Activated CD4-positive, CD25-positive, alpha-beta regulatory T cell treated with anti-CD3 and anti-CD28 coated beads, Interleukin-2, amount 50 U/mL, for 16 hours (primary cell): ENCODE measurements around the gene UBE2I.

Experiments
- DNase-seq: peaks from one replicate; pipeline ENCODE4 v3.0.0-alpha.2; 2020; ENCODE audit warnings: low read depth, low spot score

UBE2I gene

GRCh38 chr16:1357906-1358566, 48.6 kb downstream of the UBE2I start:
- DNase-seq, result no peak

- no peak for DNase-seq
Measured at GRCh38 chr16:1361685-1362360, 52.4 kb downstream of the UBE2I start.

GRCh38 chr16:1362807-1363206, 53.4 kb downstream of the UBE2I start:
- no peak for DNase-seq

GRCh38 chr16:1363501-1364041, 54.1 kb downstream of the UBE2I start:
- DNase-seq, result no peak

- DNase-seq, result no peak
Measured at GRCh38 chr16:1364510-1364909, 55.1 kb downstream of the UBE2I start.

GRCh38 chr16:1366060-1366711, 56.8 kb downstream of the UBE2I start:
- no peak for DNase-seq

- no peak for DNase-seq
Measured at GRCh38 chr16:1366712-1367299, 57.4 kb downstream of the UBE2I start.

GRCh38 chr16:1367486-1368174, 58.2 kb downstream of the UBE2I start:
- no peak for DNase-seq

- DNase-seq, result no peak
Measured at GRCh38 chr16:1371054-1371978, 61.9 kb downstream of the UBE2I start.

DNA sequence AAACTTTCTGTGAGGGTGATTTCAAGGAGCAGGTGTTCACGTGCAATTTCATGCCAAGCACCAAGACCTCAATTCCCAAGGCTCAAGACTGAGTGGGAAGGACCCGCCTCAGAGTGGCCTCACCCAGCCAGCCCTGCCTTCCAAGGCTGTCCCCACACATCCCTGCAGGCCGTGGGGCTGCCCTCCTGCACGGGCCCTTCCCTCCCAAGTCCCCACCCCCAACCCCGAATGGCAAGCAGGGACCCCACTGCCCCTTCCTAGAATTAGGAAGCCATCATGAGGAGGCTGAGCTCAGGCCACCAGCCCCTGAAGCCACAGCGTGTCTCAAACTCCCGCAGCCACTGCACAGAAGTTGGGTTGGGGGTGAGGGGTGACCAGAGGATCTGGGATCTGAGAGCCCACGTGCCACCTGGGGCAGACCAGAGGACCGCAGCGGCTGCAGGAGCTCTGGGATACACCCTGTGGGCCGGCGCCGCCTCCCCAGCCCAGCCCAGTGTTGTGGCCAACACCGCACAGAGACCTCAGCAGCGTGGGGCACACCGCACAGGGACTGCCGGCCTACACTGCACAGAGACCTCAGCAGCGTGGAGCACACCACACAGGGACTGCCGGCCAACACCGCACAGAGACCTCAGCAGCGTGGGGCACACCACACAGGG, 63.0 kb downstream of the UBE2I start:
- DNase-seq, result no peak

GRCh38 chr16:1374418-1375297, 65.2 kb downstream of the UBE2I start:
- DNase-seq, result no peak

GRCh38 chr16:1375298-1375640, 65.8 kb downstream of the UBE2I start:
- DNase-seq, result no peak

DNA sequence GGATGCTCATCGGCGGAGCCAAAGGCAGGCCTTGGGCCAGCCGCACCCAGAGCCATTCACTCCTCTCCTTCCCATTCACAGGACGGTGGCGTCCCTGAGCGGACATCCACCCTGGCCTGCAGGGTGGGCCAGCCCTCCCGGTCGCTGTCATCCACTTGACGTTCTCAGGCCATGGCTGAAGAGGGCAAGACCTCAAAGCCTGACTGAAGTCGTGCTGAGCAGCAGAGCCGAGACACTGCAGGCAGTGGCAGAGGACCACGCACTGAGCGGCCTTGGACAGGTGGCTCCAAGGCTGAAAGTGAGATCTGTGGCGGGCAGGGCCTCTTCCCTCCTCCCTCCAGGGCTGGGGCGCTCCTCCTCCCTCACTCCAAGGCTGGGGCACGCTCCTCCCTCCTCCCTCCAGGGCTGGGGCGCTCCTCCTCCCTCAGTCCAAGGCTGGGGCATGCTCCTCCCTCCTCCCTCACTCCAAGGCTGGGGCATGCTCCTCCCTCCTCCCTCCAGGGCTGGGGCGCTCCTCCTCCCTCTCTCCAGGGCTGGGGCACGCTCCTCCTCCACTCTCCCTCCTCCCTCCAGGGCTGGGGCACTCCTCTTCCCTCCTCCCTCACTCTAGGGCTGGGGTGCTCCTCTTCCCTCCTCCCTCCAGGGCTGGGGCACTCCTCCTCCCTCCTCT, 66.4 kb downstream of the UBE2I start:
- DNase-seq, result no peak
